ENCODE data around the gene KIF26A. TPM values are rescaled to one million over a fixed set of nuclear protein-coding genes. Genes with fewer than 3 reads are reported as not detected.

KIF26A gene
- total RNA-seq, 1 donor from 2014 or later = 5.9 TPM

- H3K9me3 ChIP-seq = no peaks in the 10 kb centered on the region
- H3K27me3 ChIP-seq = no peaks in the 10 kb centered on the region
- intact Hi-C loops (cut with DNase I) = no loop called here
- H3K36me3 ChIP-seq = no peaks in the 10 kb centered on the region
- H3K4me1 ChIP-seq = no peaks in the 10 kb centered on the region
- H3K4me3 ChIP-seq = no peak overlapping the region
- ATAC-seq (no peak), DNase-seq (no peak)
- no peak overlapping the region for H3K27ac ChIP-seq
- TF ChIP-seq CTCF (IDR thresholded peaks at IDR 0.05) = no peak
Measured at GRCh38 chr14:104174051-104174450, 35.7 kb downstream of the KIF26A start.

GRCh38 chr14:104175041-104175440 lies 36.7 kb downstream of the KIF26A start:
- Histone ChIP-seq H3K36me3 (no peaks in the 10 kb centered on the region), H3K4me3 (no peak overlapping the region), H3K27me3 (no peaks in the 10 kb centered on the region), H3K9me3 (no peaks in the 10 kb centered on the region), H3K27ac (no peak overlapping the region), H3K4me1 (no peaks in the 10 kb centered on the region)
- ATAC-seq (no peak), DNase-seq (no peak)
- intact Hi-C loops (cut with DNase I) = no loop called here
- TF ChIP-seq CTCF (IDR thresholded peaks at IDR 0.05) = no peak

GRCh38 chr14:104175811-104176210 lies 37.4 kb downstream of the KIF26A start:
- intact Hi-C loops (cut with DNase I) = no loop called here
- DNase-seq (no peak), ATAC-seq (no peak)
- TF ChIP-seq CTCF (IDR thresholded peaks at IDR 0.05) = no peak
- no peak overlapping the region for H3K27ac ChIP-seq
- no peaks in the 10 kb centered on the region for H3K4me1 ChIP-seq
- H3K9me3 ChIP-seq = no peaks in the 10 kb centered on the region
- no peaks in the 10 kb centered on the region for H3K36me3 ChIP-seq
- no peaks in the 10 kb centered on the region for H3K27me3 ChIP-seq
- H3K4me3 ChIP-seq = no peak overlapping the region

GRCh38 chr14:104176611-104177010 lies 38.2 kb downstream of the KIF26A start:
- intact Hi-C loops (cut with DNase I) = no loop called here
- no peaks in the 10 kb centered on the region for H3K9me3 ChIP-seq
- ATAC-seq = no peak

GRCh38 chr14:104177411-104177810 lies 39.0 kb downstream of the KIF26A start:
- ATAC-seq (no peak), DNase-seq (no peak)
- Histone ChIP-seq H3K36me3 (no peaks in the 10 kb centered on the region), H3K27me3 (no peaks in the 10 kb centered on the region), H3K9me3 (no peaks in the 10 kb centered on the region), H3K4me3 (no peak overlapping the region), H3K27ac (no peak overlapping the region), H3K4me1 (no peaks in the 10 kb centered on the region)
- intact Hi-C loops (cut with DNase I) = no loop called here
- no peak for TF ChIP-seq CTCF (IDR thresholded peaks at IDR 0.05)

More at GRCh38 chr14:104176611-104177010, 38.2 kb downstream of the KIF26A start:
- no peak for DNase-seq
- no peak overlapping the region for H3K4me3 ChIP-seq
- no peaks in the 10 kb centered on the region for H3K36me3 ChIP-seq
- no peaks in the 10 kb centered on the region for H3K4me1 ChIP-seq
- H3K27ac ChIP-seq = no peak overlapping the region
- TF ChIP-seq CTCF (IDR thresholded peaks at IDR 0.05) = no peak
- H3K27me3 ChIP-seq = no peaks in the 10 kb centered on the region

- ATAC-seq = peak; percentile 13
- Histone ChIP-seq H3K9me3 (no peaks in the 10 kb centered on the region), H3K4me3 (no peak overlapping the region), H3K4me1 (no peaks in the 10 kb centered on the region), H3K27me3 (no peaks in the 10 kb centered on the region), H3K36me3 (no peaks in the 10 kb centered on the region), H3K27ac (no peak overlapping the region)
- intact Hi-C loops (cut with DNase I) = no loop called here
- DNase-seq = no peak
- TF ChIP-seq CTCF (IDR thresholded peaks at IDR 0.05) = no peak
Measured at GRCh38 chr14:104178279-104178678, 39.9 kb downstream of the KIF26A start.
